GM18873 (cell line): ENCODE data around the gene CD19.
"Not testable (repeated sequence)": the region's sequence is repeated elsewhere in the genome, so short reads cannot be mapped to it uniquely, and the experiment has no call there.

ENCODE experiments used
- ATAC-seq: cut with Tn5 transposase; IDR thresholded peaks from one replicate; pipeline ENCODE4 v1.9.1; 2021; ENCODE audit warnings: mild to moderate bottlenecking, moderate library complexity, moderate number of reproducible peaks; ENCODE audit not compliant: unreplicated experiment, low FRiP score

The CD19 gene

GRCh38 chr16:28977703-28978662 lies 46.2 kb downstream of the CD19 start:
- ATAC-seq: no peak

DNA sequence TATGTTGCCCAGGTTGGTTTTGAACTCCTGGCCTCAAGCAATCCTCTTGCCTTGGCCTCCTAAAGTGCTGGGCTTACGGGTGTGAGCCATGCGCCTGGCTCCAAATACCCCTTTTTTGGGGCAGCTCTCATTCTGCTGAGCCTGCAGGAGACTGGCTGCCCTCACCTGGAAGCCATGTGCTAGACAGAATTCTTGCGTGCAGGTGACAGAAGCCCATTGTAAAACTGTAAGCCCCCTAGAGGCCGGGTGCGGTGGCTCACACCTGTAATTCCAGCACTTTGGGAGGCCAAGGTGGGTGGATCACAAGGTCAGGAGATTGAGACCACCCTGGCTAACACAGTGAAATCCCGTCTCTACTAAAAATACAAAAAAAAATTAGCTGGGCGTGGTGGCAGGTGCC lies 48.6 kb downstream of the CD19 start:
- not testable (repeated sequence) for ATAC-seq

DNA sequence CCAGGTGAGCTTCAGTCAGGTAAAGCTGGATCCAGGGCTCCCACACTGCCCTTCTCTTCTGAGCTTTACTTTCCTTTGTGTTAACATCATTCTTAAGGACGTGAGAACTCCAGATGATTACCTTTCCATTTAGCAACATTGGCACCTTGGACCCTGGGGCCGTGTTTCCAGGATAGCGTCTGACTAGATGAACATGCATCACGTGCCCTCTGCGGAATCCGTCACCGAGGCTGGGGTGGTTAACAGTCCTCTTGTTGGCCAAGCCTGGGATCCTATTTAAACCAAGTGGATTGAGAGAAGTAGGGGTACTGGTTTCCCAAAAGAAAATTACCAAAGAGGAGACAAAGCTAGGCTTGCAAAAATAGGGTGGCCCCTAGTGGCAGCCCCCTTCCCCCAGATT lies 49.2 kb downstream of the CD19 start:
- no peak for ATAC-seq

DNA sequence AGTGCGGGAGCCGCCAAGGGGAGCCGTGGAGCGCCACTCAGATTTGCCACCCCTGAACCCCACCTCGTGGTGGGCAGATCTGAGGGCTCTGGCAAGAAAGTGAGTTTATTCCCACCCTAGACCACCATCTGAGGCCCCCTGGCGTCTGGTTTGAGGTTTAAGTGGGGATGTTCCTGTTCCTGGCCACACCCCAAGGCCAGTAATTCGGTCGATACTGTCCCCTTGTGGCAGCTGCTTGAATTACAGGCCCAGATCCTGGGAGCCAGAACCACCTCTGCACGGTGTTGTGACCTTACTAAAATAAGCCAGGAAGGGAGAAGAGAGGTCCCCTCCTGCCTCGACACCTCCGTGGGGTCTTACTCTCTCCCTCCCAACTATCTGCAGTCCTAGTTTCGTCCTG lies 49.7 kb downstream of the CD19 start:
- no peak for ATAC-seq

DNA sequence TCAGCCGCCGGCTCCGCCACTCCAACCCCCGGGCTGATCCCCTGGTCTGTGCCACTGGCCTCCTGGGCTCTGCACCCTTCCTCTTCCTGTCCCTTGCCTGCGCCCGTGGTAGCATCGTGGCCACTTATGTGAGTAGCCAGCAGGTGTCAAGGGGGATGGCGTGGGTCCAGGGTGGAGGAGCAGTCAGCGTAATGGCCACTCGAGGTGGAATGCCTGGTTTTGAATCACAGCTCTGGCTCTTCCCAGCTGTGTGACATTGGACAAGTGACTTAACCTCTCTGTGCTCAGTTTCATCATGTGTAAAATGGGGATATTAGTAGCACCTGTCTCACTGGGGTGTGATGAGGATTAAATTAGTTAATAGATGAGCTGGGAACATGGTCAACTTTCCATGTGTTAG lies 50.6 kb downstream of the CD19 start:
- ATAC-seq: no peak

DNA sequence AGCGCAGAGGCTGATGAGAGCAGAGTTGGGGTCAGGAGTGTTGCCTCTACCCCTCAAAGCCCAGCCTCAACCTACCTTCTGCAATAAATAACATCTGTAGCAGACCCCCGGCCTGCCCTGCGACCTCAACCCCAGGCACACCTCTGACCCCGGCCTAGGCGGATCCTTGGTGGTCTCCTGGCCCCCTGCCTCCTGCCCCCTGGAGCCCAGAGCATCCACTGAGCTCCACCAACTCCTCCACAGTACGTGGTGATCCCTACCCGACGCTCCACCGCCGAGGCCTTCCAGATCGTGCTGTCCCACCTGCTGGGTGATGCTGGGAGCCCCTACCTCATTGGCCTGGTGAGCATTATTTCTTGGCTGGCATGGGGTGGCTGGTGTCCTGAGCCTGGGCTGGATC lies 51.2 kb downstream of the CD19 start:
- ATAC-seq: no peak

- ATAC-seq: no peak
These were observed 51.9 kb downstream of the CD19 start for GRCh38 chr16:28983644-28984043.

DNA sequence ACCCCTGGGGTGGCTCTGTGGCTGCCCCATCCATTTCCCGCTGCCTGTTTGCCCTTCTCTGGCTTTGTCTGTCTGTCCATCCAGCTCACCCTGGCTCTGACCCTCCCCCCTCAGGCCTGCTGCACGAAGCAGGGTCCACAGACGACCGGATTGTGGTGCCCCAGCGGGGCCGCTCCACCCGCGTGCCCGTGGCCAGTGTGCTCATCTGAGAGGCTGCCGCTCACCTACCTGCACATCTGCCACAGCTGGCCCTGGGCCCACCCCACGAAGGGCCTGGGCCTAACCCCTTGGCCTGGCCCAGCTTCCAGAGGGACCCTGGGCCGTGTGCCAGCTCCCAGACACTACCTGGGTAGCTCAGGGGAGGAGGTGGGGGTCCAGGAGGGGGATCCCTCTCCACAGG lies 52.3 kb downstream of the CD19 start:
- ATAC-seq: no peak

- ATAC-seq: no peak
These were observed 52.9 kb downstream of the CD19 start, which contains the start of gene LAT for GRCh38 chr16:28984619-28985135. LAT (plus strand) TSS chr16:28985052; CDS start chr16:28985418, 366 bp downstream.

GRCh38 chr16:28985211-28986041 lies 53.7 kb downstream of the CD19 start:
- no peak for ATAC-seq

- no peak for ATAC-seq
These were observed 54.3 kb downstream of the CD19 start for GRCh38 chr16:28986046-28986445.

DNA sequence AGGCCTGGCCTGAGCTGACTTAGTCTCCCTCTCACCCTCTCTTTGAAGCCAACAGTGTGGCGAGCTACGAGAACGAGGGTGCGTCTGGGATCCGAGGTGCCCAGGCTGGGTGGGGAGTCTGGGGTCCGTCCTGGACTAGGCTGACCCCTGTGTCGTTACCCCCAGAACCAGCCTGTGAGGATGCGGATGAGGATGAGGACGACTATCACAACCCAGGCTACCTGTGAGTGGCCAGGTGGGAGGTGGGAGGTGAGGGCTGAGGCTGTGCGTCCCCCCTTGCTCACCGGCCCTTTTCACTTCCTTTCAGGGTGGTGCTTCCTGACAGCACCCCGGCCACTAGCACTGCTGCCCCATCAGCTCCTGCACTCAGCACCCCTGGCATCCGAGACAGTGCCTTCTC lies 54.7 kb downstream of the CD19 start:
- no peak for ATAC-seq

- ATAC-seq: no peak
These were observed 55.5 kb downstream of the CD19 start for GRCh38 chr16:28987170-28987853.
